Omental fat pad (tissue), 4 donors: ENCODE results near the gene HERC4. TPM values are rescaled to one million over a fixed set of nuclear protein-coding genes. Genes with fewer than 3 reads are reported as not detected.

Source experiments
- ATAC-seq: fragments of 150-250 bp; one replicate; pipeline ENCODE4 v1.9.1; 2016; ENCODE audit warnings: mild to moderate bottlenecking, moderate library complexity; ENCODE audit not compliant: low FRiP score
- DNase-seq: peaks from one replicate; pipeline ENCODE4 v3.0.0-alpha.2; 2019; ENCODE audit warnings: low spot score
- total RNA-seq, 4 donors: library from RNA; depleted of rRNA; stranded (reverse); fragments of >200 nt; gene quantifications; one replicate each; pipeline ENCODE4 v1.1.0, GENCODE V29; 2016
- TF ChIP-seq, protein P1 (sequence below), 3 donors: fragments of 450-650 bp; IDR thresholded peaks; one replicate each; pipeline ENCODE4 v1.5.1; 2016 to 2017; ENCODE audit warnings: antibody characterized with exemption in 3 of 3, mild to moderate bottlenecking in 3 of 3, moderate library complexity in 2 of 3

The HERC4 gene
- total RNA-seq, 4 donors from 2014 or later = 37.0 to 67.6 (median 50.5) TPM

DNA sequence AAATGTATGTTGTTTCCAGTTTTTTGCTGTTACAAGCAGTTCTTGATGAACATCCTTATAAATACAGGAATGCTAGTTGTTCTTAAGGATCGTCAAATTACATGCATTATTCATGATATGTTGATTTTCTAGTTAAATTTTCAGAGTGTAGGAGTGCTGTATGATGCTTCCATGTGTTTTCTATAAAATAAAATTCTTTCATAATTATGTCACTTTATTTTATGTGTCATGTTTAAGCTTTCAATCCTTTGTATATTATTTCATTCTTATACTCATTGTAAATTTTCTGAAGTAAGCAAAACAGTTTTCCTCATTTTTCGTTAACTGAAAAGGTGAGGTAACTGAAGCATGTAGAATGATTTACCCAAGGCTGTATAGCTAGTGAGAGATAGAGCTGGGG lies 17.4 kb upstream of the HERC4 start:
- DNase-seq = no peak
- no peak for ATAC-seq
- TF ChIP-seq, protein P1, sequence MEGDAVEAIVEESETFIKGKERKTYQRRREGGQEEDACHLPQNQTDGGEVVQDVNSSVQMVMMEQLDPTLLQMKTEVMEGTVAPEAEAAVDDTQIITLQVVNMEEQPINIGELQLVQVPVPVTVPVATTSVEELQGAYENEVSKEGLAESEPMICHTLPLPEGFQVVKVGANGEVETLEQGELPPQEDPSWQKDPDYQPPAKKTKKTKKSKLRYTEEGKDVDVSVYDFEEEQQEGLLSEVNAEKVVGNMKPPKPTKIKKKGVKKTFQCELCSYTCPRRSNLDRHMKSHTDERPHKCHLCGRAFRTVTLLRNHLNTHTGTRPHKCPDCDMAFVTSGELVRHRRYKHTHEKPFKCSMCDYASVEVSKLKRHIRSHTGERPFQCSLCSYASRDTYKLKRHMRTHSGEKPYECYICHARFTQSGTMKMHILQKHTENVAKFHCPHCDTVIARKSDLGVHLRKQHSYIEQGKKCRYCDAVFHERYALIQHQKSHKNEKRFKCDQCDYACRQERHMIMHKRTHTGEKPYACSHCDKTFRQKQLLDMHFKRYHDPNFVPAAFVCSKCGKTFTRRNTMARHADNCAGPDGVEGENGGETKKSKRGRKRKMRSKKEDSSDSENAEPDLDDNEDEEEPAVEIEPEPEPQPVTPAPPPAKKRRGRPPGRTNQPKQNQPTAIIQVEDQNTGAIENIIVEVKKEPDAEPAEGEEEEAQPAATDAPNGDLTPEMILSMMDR (IDR thresholded peaks at IDR 0.05) = no peak

DNA sequence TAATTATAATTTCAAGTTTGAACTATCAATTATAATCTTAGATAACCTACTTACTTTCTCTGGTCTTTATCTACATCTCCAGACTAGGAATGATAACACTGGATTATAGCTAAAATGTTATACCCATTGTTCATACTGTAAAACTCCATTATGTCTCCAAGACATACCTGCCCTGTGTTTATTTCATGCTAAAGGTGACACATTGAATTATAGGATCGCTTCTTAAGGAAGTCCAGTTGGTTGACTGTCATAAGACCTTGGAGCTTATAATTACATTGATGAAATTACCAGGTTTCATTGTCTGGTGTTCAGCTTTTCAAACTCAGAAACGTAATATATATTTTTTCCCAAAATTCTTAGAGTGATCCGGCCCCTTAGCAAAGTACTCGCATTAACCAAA lies 15.5 kb upstream of the HERC4 start:
- ATAC-seq (no peak), DNase-seq (no peak)
- TF ChIP-seq, protein P1 (IDR thresholded peaks at IDR 0.05) = no peak

DNA sequence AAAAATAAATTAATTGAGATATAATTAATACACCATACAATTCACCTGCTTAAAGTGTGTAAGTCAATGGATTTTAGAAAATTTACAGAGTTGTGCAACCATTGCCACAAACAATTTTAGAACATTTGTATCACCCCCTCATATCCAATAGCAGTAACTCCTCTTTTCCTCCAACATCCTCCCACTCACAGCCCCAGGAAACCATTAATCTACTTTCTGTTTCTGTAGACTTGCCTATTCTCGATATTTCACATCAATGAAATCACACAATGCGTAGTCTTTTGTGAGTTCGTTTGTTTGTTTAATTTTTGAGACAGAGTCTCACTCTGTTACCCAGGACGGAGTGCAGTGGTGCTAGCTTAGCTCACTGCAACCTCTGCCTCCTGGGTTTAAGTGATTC lies 13.7 kb upstream of the HERC4 start:
- DNase-seq (no peak), ATAC-seq (peak; percentile 70)
- TF ChIP-seq, protein P1 (IDR thresholded peaks at IDR 0.05) = no peak

- TF ChIP-seq, protein P1 (IDR thresholded peaks at IDR 0.05) = no peak
- DNase-seq (no peak), ATAC-seq (no peak)
Observed at GRCh38 chr10:68087685-68088401, 12.8 kb upstream of the HERC4 start.

GRCh38 chr10:68086910-68087684 lies 12.0 kb upstream of the HERC4 start:
- no peak for ATAC-seq
- no peak for DNase-seq
- TF ChIP-seq, protein P1 (IDR thresholded peaks at IDR 0.05) = no peak

GRCh38 chr10:68086011-68086410 lies 10.9 kb upstream of the HERC4 start:
- TF ChIP-seq, protein P1 (IDR thresholded peaks at IDR 0.05) = no peak
- no peak for ATAC-seq
- no peak for DNase-seq
